GM15510 (cell line): ENCODE data around the gene NAB2.

Source experiments
- POLR2A ChIP-seq: IDR thresholded peaks from 3 replicates; pipeline ENCODE4 v1.6.1; 2011; ENCODE audit warnings: borderline replicate concordance; ENCODE audit not compliant: insufficient read length; ENCODE audit errors: extremely low read depth

The NAB2 gene

GRCh38 chr12:57057067-57057751 lies 31.7 kb upstream of the NAB2 start:
- no peak for TF ChIP-seq POLR2A

GRCh38 chr12:57058454-57058853 lies 30.5 kb upstream of the NAB2 start:
- no peak for TF ChIP-seq POLR2A

- TF ChIP-seq POLR2A = no peak
Measured at GRCh38 chr12:57063991-57064685, 24.8 kb upstream of the NAB2 start.

GRCh38 chr12:57066245-57066644 lies 22.7 kb upstream of the NAB2 start:
- no peak for TF ChIP-seq POLR2A

GRCh38 chr12:57069523-57069922 lies 19.4 kb upstream of the NAB2 start:
- no peak for TF ChIP-seq POLR2A

- no peak for TF ChIP-seq POLR2A
Measured at GRCh38 chr12:57072661-57073060, 16.3 kb upstream of the NAB2 start.

- TF ChIP-seq POLR2A = peak; percentile 67
Measured at GRCh38 chr12:57078519-57079404, 10.2 kb upstream of the NAB2 start, which contains the start of gene NEMP1. Gene NEMP1, minus strand, starts transcription at chr12:57078791. Its CDS starts 46 bp downstream, at chr12:57078745.

- TF ChIP-seq POLR2A = no peak
Measured at GRCh38 chr12:57079821-57080220, 9.1 kb upstream of the NAB2 start.

GRCh38 chr12:57080855-57081254 lies 8.1 kb upstream of the NAB2 start:
- no peak for TF ChIP-seq POLR2A

GRCh38 chr12:57085999-57086492 lies 2.9 kb upstream of the NAB2 start:
- peak; percentile 34 for TF ChIP-seq POLR2A

GRCh38 chr12:57086493-57087009 lies 2.4 kb upstream of the NAB2 start:
- no peak for TF ChIP-seq POLR2A

GRCh38 chr12:57087010-57087690 lies 1.8 kb upstream of the NAB2 start:
- peak; percentile 65 for TF ChIP-seq POLR2A

GRCh38 chr12:57087691-57088353 lies 1.1 kb upstream of the NAB2 start:
- peak; percentile 57 for TF ChIP-seq POLR2A

- peak; percentile 28 for TF ChIP-seq POLR2A
Measured at GRCh38 chr12:57089271-57090245, 644 bp downstream of the NAB2 start.
